Astrocyte of the spinal cord (primary cell): Measurements from ENCODE around the gene UNC5B.

Experiments used
- DNase-seq: peaks from one replicate; pipeline ENCODE4 v3.0.0; 2011; ENCODE audit warnings: low read depth, low spot score
- H3K4me3 ChIP-seq: 2 replicates; pipeline ENCODE4 v1.5.1; 2011; ENCODE audit warnings: low read depth, mild to moderate bottlenecking, low read length, moderate library complexity
- in situ Hi-C: cut with HindIII; loops from 2 replicates; pipeline ENCODE4 v1.10.0; 2017; ENCODE audit warnings: low sequenced_read_pairs
- TF ChIP-seq, protein P1 (sequence below): IDR thresholded peaks from 2 replicates; pipeline ENCODE4 v1.5.1; 2012; ENCODE audit warnings: low read depth, mild to moderate bottlenecking, low read length, inconsistent platforms

Gene UNC5B

DNA sequence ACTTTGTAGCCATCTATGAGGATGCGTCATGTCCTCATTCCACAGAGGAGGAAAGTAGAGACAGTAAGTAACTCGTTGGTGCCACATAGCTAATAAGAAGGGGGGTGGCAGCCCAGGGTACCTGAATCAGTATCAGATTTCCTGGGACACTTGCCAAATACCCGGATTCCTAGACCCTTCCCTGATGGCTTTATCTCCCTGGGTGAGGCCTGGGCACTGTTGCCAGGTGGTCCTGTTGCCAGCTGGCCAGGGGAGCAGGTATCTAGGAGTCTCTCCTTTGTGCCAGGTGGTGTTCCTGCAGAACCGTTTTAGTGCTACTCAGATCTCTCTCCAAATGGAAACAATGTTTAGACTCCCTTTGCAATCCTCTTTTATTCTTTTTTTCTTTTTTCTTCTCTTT is 119.4 kb downstream of the UNC5B start:
- H3K4me3 ChIP-seq, result no peak overlapping the region
- no peak for DNase-seq
- TF ChIP-seq, protein P1, sequence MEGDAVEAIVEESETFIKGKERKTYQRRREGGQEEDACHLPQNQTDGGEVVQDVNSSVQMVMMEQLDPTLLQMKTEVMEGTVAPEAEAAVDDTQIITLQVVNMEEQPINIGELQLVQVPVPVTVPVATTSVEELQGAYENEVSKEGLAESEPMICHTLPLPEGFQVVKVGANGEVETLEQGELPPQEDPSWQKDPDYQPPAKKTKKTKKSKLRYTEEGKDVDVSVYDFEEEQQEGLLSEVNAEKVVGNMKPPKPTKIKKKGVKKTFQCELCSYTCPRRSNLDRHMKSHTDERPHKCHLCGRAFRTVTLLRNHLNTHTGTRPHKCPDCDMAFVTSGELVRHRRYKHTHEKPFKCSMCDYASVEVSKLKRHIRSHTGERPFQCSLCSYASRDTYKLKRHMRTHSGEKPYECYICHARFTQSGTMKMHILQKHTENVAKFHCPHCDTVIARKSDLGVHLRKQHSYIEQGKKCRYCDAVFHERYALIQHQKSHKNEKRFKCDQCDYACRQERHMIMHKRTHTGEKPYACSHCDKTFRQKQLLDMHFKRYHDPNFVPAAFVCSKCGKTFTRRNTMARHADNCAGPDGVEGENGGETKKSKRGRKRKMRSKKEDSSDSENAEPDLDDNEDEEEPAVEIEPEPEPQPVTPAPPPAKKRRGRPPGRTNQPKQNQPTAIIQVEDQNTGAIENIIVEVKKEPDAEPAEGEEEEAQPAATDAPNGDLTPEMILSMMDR, result no peak
- in situ Hi-C loops, result no loop called here

- in situ Hi-C loops, result no loop called here
- TF ChIP-seq, protein P1, result no peak
- no peak for DNase-seq
- no peak overlapping the region for H3K4me3 ChIP-seq
Observed at GRCh38 chr10:71332466-71332865, 120.1 kb downstream of the UNC5B start.

GRCh38 chr10:71333129-71333887 is 120.9 kb downstream of the UNC5B start:
- in situ Hi-C loops, result no loop called here
- H3K4me3 ChIP-seq, result no peak overlapping the region
- DNase-seq, result no peak
- TF ChIP-seq, protein P1, result no peak

- in situ Hi-C loops, result no loop called here
- no peak overlapping the region for H3K4me3 ChIP-seq
- no peak for DNase-seq
- TF ChIP-seq, protein P1, result no peak
Observed at GRCh38 chr10:71334221-71334791, 121.9 kb downstream of the UNC5B start.

GRCh38 chr10:71335173-71335708 is 122.9 kb downstream of the UNC5B start:
- H3K4me3 ChIP-seq, result no peak overlapping the region
- in situ Hi-C loops, result no loop called here
- no peak for DNase-seq
- TF ChIP-seq, protein P1, result no peak

DNA sequence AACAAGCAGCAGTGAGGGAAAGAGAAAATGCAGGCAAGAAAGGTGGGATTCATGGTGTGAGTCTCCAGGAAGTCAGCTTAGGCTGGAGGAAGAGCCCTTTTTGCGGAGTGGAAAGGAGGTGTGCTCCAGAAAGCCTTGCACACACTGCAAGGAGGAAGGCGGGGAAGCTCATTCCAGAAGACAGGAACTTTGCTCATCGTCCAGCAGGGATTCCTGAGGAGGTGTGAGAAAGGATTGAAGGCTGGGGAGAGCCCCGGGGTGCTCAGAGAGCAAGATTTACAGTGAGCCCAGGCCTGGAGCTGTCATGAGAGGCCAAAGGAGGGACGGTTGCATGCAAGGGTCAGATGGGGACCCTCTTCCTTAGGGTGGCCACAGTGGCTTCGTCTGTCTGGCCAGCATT is 124.3 kb downstream of the UNC5B start:
- TF ChIP-seq, protein P1, result no peak
- no peak for DNase-seq
- in situ Hi-C loops, result no loop called here
- no peak overlapping the region for H3K4me3 ChIP-seq
